ENCODE results near the gene ST3GAL4. TPM values are rescaled to one million over a fixed set of nuclear protein-coding genes. Genes with fewer than 3 reads are reported as not detected.

The ST3GAL4 gene
- total and polyA plus RNA-seq, 8 donors: 9.9 to 31.0 (median 15.7) TPM; not detected in 1

DNA sequence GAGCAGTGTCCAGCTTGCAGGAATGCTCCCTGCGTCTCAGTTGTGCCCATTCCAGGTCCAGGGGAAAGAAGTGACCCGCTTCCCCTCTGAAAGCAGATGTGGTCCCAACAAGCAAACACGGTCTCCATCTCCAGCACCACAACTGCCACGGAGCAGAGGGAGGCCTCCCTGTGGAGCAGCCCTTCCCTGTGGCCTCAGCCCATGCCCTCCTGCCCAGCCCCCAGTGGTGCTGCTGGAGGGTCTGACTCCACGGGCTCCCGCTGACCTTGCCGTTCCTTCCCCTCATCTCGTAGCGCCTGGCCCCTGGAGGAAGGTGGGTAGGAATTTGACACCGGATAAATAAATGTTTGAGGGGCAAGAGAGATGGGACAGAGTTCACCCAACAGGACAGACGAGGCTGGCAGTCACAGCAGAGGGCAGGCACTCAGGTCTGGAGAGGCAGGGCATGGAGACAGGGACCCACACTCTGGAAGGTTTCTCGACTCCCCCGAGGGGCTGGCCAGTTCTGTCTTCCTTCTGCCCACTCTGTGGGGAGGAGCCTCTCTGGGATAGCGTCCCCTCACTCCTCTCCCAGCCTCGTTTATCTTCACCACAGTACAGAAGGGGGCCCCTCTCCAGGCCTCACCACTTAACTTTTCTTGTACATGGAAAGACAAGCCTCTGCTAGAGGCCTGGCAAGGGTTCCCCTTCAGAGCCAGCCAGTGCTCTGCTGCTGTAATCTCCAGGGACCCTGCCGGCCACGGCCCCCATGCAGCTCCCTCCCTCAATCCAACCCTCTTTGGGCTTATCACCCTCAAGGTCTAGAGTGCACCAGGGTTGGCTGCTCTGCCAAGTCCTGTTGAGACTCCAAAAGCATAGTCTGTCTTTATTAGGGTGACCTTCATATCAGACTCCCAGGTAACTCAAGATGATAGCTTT is 7.5 kb upstream of the ST3GAL4 start:
- Histone ChIP-seq H3K4me3 (no peak overlapping the region), H3K27ac (peak overlapping the region in 4 of 5 donors; percentile 35 to 85 (median 74)), H3K36me3 (peaks cover 6 to 38% (median 30%) of the 10 kb centered on the region in 4 donors), H3K27me3 (no peaks in the 10 kb centered on the region), H3K9me3 (no peaks in the 10 kb centered on the region), H3K4me1 (peaks cover 26 to 84% (median 41%) of the 10 kb centered on the region in 4 donors)
- no peak for DNase-seq
- 71 to 80% (median 72%) methylated on average over 16 to 17 of the region's 17 CpGs for WGBS, 5 donors
- TF ChIP-seq POLR2AphosphoS5 (IDR thresholded peaks at IDR 0.05) (no peak), POLR2A (IDR thresholded peaks at IDR 0.05) (no peak), EP300 (IDR thresholded peaks at IDR 0.05) (no peak)
- TF ChIP-seq, protein P1, sequence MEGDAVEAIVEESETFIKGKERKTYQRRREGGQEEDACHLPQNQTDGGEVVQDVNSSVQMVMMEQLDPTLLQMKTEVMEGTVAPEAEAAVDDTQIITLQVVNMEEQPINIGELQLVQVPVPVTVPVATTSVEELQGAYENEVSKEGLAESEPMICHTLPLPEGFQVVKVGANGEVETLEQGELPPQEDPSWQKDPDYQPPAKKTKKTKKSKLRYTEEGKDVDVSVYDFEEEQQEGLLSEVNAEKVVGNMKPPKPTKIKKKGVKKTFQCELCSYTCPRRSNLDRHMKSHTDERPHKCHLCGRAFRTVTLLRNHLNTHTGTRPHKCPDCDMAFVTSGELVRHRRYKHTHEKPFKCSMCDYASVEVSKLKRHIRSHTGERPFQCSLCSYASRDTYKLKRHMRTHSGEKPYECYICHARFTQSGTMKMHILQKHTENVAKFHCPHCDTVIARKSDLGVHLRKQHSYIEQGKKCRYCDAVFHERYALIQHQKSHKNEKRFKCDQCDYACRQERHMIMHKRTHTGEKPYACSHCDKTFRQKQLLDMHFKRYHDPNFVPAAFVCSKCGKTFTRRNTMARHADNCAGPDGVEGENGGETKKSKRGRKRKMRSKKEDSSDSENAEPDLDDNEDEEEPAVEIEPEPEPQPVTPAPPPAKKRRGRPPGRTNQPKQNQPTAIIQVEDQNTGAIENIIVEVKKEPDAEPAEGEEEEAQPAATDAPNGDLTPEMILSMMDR (IDR thresholded peaks at IDR 0.05): no peak
- intact Hi-C loops (cut with DNase I; ENCODE audit: low total_unique reads): no loop called here

DNA sequence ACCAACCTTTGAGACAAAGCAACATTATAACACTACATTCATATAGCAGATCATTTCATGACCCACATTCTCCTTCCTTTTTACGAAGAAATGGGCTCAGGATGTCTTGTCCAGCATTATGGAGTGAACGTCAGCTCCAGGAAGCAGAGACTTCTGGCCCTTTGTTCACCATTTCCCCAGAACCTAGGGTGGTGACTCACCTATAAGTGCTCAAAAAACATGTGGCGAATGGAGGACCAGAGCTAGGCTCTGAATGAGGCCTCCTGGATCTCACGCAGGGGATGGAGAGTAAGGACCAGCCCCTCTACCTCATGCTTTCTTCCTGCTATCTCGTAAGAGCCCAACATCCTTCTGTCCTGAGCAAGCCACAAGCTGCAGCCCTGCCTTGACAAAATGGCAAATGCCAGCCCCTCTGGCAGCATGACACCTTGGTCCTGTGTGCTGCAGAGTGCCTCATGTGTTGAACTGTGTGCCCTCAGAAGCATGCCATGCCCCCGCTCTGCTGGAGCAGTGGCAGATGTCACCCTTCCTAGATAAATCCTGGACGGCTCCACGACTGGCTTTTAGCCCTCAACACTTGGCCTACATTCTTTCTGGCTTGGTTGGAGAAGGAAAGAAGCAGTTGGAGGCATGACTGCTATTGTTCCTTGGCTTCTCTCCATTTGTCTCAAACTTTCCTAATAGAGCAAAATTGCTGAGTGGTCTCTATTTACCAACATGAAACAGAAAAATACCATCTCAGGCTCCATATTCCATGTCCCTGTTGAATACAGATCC is 6.5 kb upstream of the ST3GAL4 start:
- DNase-seq: no peak
- Histone ChIP-seq H3K27ac (peak overlapping the region in 4 of 5 donors; percentile 35 to 85 (median 74)), H3K4me3 (no peak overlapping the region), H3K36me3 (peaks cover 0 to 29% (median 20%) of the 10 kb centered on the region in 4 donors), H3K27me3 (no peaks in the 10 kb centered on the region), H3K4me1 (peaks cover 26 to 93% (median 45%) of the 10 kb centered on the region in 4 donors), H3K9me3 (no peaks in the 10 kb centered on the region)
- TF ChIP-seq, protein P1 (IDR thresholded peaks at IDR 0.05): no peak
- TF ChIP-seq POLR2AphosphoS5 (IDR thresholded peaks at IDR 0.05): no peak
- no peak for TF ChIP-seq EP300 (IDR thresholded peaks at IDR 0.05)
- TF ChIP-seq POLR2A (IDR thresholded peaks at IDR 0.05): no peak
- WGBS, 5 donors: 66 to 82% (median 69%) methylated on average over 8 of the region's 8 CpGs
- intact Hi-C loops (cut with DNase I; ENCODE audit: low total_unique reads): no loop called here

DNA sequence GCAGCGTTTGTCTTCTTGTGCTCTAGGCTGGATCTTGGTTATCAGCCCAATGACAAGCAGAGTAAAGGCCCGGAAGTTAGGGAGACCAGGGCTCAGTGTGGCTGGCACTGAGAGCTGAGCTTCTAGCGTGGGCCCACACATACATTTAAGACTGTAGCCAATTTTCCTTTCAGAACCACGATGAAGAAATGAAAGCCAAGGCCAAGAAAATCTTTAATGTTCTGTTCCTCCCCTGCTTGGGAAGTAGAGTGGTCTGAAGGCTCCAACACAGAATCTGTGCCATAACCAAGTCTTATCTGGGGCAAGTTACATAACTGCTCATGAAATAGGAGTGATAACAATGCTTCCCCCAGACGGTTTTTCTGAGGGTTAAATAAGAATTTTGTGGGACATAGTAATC is 4.7 kb upstream of the ST3GAL4 start:
- TF ChIP-seq, protein P1 (IDR thresholded peaks at IDR 0.05): no peak
- no peak for TF ChIP-seq POLR2AphosphoS5 (IDR thresholded peaks at IDR 0.05)
- no peak for TF ChIP-seq POLR2A (IDR thresholded peaks at IDR 0.05)
- Histone ChIP-seq H3K27ac (peak overlapping the region in 4 of 5 donors; percentile 23 to 66 (median 44)), H3K4me3 (no peak overlapping the region), H3K36me3 (peaks cover 0 to 10% (median 2%) of the 10 kb centered on the region in 4 donors), H3K4me1 (peaks cover 34 to 97% (median 55%) of the 10 kb centered on the region in 4 donors), H3K27me3 (no peaks in the 10 kb centered on the region), H3K9me3 (no peaks in the 10 kb centered on the region)
- DNase-seq: no peak
- intact Hi-C loops (cut with DNase I; ENCODE audit: low total_unique reads): no loop called here
- WGBS, 5 donors: 67 to 74% (median 70%) methylated on average over 5 of the region's 5 CpGs

DNA sequence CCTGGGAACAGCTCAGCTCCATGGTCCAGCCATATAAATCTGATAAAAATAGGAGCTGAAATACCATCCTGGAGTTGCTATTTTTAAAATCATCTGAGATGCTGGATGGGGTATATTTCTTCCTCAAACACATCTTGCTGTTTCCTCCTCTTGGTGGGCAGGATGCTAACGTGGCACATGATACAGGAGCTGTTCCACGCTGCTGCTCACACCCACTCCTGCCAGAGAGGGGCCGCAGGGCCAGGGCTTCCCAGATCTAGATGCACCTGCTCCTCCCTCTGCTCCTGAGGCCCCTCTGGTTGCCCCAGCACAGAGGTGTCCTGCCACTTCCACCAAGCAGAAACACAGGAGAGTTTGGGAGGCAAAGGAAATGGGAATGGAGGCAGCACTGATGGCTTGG is 3.3 kb upstream of the ST3GAL4 start:
- H3K9me3 ChIP-seq: no peaks in the 10 kb centered on the region

More for the DNA sequence above, 3.3 kb upstream of the ST3GAL4 start:
- 77 to 87% (median 83%) methylated on average over 3 of the region's 3 CpGs for WGBS, 5 donors
- Histone ChIP-seq H3K4me3 (no peak overlapping the region), H3K4me1 (peaks cover 29 to 97% (median 61%) of the 10 kb centered on the region in 4 donors), H3K27ac (peak overlapping the region in 3 of 5 donors; percentile 35 to 66 (median 56)), H3K27me3 (no peaks in the 10 kb centered on the region), H3K36me3 (peaks cover 0 to 10% (median 0%) of the 10 kb centered on the region in 4 donors)
- intact Hi-C loops (cut with DNase I; ENCODE audit: low total_unique reads): no loop called here
- TF ChIP-seq POLR2AphosphoS5 (IDR thresholded peaks at IDR 0.05) (no peak), POLR2A (IDR thresholded peaks at IDR 0.05) (no peak), EP300 (IDR thresholded peaks at IDR 0.05) (no peak)
- TF ChIP-seq, protein P1 (IDR thresholded peaks at IDR 0.05): no peak
- DNase-seq: no peak
